Psoas muscle (tissue), 8 donors: Measurements from ENCODE around the gene KCNQ5. TPM values are rescaled to one million over a fixed set of nuclear protein-coding genes. Genes with fewer than 3 reads are reported as not detected.

ENCODE experiments used
- ATAC-seq, 4 donors: fragments of 200-7000 bp; cut with Tn5 transposase; one replicate each; pipeline ENCODE4 v1.9.1; 2020; ENCODE audit warnings: moderate library complexity in 3 of 4, mild to moderate bottlenecking in 2 of 4
- DNase-seq, 2 donors: peaks; one replicate each; pipeline ENCODE4 v3.0.0-alpha.2; 2020
- H3K27ac ChIP-seq: fragments of 200-600 bp; one replicate; pipeline ENCODE4 v1.8.0; 2022
- H3K27me3 ChIP-seq, 3 donors: fragments of 200-600 bp in 1 of 3; one replicate each; pipeline versions ENCODE4 v1.6.1 to v1.8.0; 2013 to 2022; ENCODE audit warnings: low read length in 2 of 3, mild to moderate bottlenecking in 2 of 3, moderate library complexity in 1 of 3; ENCODE audit not compliant: insufficient read depth in 3 of 3
- H3K36me3 ChIP-seq, 2 donors: fragments of 200-600 bp in 1 of 2; one replicate each; pipeline versions ENCODE4 v1.6.1 to v1.8.0; 2013 to 2022; ENCODE audit warnings: low read depth in 1 of 2, mild to moderate bottlenecking in 1 of 2, moderate library complexity in 1 of 2; ENCODE audit not compliant: insufficient read depth in 1 of 2
- H3K4me1 ChIP-seq: fragments of 200-600 bp; one replicate; pipeline ENCODE4 v1.8.0; 2022
- H3K4me3 ChIP-seq: fragments of 200-600 bp; one replicate; pipeline ENCODE4 v1.8.0; 2022; ENCODE audit warnings: mild to moderate bottlenecking
- H3K9me3 ChIP-seq: fragments of 200-600 bp; one replicate; pipeline ENCODE4 v1.8.0; 2022
- WGBS, 3 donors: extraction: QIAGEN DNeasy Blood & Tissue Kit; methylation state at CpG; one replicate each; pipeline versions ENCODE4 v1.1.6 to v1.1.7; 2013; 5-methylcytosine and 5-hydroxymethylcytosine counted together
- intact Hi-C, 2 donors: fragments of 100-400 bp; cut with DNase I; formaldehyde crosslinking; loops; one replicate each; pipeline versions ENCODE4 v1.11.0 to v1.14.2; 2022
- polyA plus RNA-seq, 3 donors: library from polyadenylated mRNA; stranded (reverse); fragments of 200-250 nt; gene quantifications; one replicate each; pipeline ENCODE4 v1.2.3, GENCODE V29; 2013
- total RNA-seq, 4 donors: library from RNA; stranded (reverse); fragmentation: NEBNext Ultra II Directional in 2 of 4; extraction: Animal tissue kit (Norgen Biotek cat#: 25700) in 2 of 4; gene quantifications; one replicate each; pipeline versions ENCODE4 v1.2.1 to v1.2.4, GENCODE V29; 2021 to 2023
- TF ChIP-seq, protein P1 (sequence below): fragments of 200-600 bp; IDR thresholded peaks from one replicate; pipeline ENCODE4 v1.8.0; 2022; ENCODE audit warnings: antibody characterized with exemption
- donor health status: healthy with polysubstance abuse.
- donor health status: DM: no; HTN: no; CAD: no; lungs with moderate emphysema.
- donor health status: Bipolar disorder and iron deficiency.
- donor health status: healthy.
- donor health status: DM: yes; HTN: yes; CAD: no.
- donor health status: DM: no; HTN: no; CAD: no.
- donor health status: DM: no; HTN: no; CAD: no.
- donor health status: DM: yes; HTN: yes; CAD: no.

KCNQ5 gene
- total and polyA plus RNA-seq, 7 donors, result 4.4 to 90.7 (median 25.7) TPM

DNA sequence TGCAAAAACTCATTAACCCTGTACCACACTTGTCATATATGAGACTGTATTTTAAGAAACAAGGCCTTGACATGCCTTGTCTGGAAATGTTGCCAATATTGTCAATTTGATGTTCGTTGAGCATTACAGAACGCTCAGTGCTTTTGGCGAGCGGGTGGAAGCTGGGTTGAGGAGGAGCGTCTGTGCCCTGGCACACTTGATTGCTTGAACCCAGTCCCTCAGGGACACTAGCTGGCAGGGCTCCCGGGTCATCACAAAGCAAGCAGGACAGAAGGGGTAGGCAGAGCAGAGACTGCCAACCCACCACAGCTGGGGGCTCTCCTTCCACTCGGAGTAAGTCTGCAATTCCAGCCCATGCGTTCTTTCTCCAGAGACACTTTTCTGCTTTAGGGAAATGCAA lies 317.1 kb downstream of the KCNQ5 start:
- peak overlapping the region; percentile 39 for H3K27ac ChIP-seq
- peaks cover 10% of the 10 kb centered on the region for H3K4me1 ChIP-seq
- no peaks in the 10 kb centered on the region for H3K27me3 ChIP-seq
- DNase-seq (peak in 1 of 2 donors; percentile 57), ATAC-seq (no peak)
- WGBS, 3 donors, result 54 to 78% (median 74%) methylated on average over 8 of the region's 8 CpGs
- TF ChIP-seq, protein P1, sequence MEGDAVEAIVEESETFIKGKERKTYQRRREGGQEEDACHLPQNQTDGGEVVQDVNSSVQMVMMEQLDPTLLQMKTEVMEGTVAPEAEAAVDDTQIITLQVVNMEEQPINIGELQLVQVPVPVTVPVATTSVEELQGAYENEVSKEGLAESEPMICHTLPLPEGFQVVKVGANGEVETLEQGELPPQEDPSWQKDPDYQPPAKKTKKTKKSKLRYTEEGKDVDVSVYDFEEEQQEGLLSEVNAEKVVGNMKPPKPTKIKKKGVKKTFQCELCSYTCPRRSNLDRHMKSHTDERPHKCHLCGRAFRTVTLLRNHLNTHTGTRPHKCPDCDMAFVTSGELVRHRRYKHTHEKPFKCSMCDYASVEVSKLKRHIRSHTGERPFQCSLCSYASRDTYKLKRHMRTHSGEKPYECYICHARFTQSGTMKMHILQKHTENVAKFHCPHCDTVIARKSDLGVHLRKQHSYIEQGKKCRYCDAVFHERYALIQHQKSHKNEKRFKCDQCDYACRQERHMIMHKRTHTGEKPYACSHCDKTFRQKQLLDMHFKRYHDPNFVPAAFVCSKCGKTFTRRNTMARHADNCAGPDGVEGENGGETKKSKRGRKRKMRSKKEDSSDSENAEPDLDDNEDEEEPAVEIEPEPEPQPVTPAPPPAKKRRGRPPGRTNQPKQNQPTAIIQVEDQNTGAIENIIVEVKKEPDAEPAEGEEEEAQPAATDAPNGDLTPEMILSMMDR, result no peak
- H3K9me3 ChIP-seq, result no peaks in the 10 kb centered on the region
- intact Hi-C loops, result no loop called here
- H3K36me3 ChIP-seq, result no peaks in the 10 kb centered on the region
- no peak overlapping the region for H3K4me3 ChIP-seq

DNA sequence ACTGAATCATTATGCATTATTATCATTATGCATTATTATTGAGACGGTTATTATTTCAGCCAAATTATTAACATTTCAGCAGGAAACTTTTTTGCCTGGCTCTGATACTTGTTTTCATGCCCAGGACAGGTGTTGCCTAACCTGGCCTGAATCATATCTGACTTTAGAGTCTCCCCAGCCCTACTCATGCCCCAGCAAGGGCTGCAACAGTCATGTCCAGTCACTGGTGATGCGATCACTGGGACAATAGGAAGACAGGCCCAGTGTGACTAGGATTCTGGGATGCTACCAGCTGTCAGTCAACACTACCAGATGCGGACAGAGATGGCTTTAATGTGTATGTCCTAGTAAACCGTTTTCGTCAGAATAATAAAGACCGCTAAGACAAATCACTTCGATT lies 318.4 kb downstream of the KCNQ5 start:
- Histone ChIP-seq H3K27ac (peak overlapping the region; percentile 39), H3K27me3 (no peaks in the 10 kb centered on the region), H3K4me3 (no peak overlapping the region), H3K36me3 (no peaks in the 10 kb centered on the region), H3K9me3 (no peaks in the 10 kb centered on the region), H3K4me1 (peaks cover 16% of the 10 kb centered on the region)
- 95 to 96% (median 96%) methylated on average over 7 of the region's 7 CpGs for WGBS, 3 donors
- TF ChIP-seq, protein P1, result no peak
- intact Hi-C loops, result loop anchor here (5.0 to 10.0 kb wide), 3 partner anchors 73 to 318 kb away; partner anchors contain the start of gene KCNQ5 (in 2 of the 2)
- ATAC-seq, result peak; percentile 41 to 83 (median 72)
- no peak for DNase-seq

DNA sequence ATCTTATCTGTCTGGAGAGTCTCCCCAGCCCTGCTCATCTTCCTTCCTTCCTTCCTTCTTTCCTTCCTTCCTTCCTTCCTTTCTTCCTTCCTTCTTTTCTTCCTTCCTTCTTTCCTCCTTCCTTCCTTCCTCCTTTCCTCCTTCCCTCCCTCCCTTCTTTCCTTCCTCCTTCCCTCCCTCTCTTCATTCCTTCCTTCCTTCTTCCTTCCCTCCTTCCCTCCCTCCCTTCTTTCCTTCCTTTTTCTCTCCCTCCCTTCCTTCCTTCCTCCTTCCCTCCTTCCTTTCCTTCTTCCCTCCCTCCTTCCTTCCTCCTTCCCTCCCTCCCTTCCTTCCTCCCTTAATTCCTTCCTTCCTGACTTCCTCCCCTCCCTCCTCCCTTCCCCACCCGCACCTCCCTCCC lies 319.4 kb downstream of the KCNQ5 start:
- DNase-seq (no peak), ATAC-seq (no peak)
- Histone ChIP-seq H3K9me3 (no peaks in the 10 kb centered on the region), H3K27ac (no peak overlapping the region), H3K4me3 (no peak overlapping the region), H3K36me3 (no peaks in the 10 kb centered on the region), H3K4me1 (peaks cover 24% of the 10 kb centered on the region), H3K27me3 (no peaks in the 10 kb centered on the region)
- intact Hi-C loops, result loop anchor here (5.0 to 10.0 kb wide), 3 partner anchors 74 to 319 kb away; partner anchors contain the start of gene KCNQ5 (in 2 of the 2)
- 84 to 93% (median 91%) methylated on average over 1 of the region's 1 CpG for WGBS, 3 donors
- TF ChIP-seq, protein P1, result no peak

DNA sequence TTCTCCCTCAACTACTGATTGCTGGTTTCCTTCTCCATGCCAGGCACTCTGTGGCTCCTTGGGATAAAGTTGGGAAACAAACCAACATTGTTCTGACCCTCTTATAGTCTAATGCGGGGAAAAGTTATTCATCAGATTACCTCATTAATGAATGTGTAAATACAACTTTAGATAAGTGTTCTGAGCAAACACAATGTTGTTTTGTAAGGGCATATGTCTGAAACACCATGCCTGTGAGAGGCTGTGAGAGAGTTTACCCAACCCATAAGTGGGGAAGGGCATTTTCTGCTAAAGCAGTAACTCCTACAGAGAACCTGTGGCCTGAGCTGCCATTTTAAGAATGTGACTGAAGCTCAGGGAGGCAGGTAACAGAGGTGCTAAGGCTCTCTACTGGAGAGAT lies 319.9 kb downstream of the KCNQ5 start:
- Histone ChIP-seq H3K27me3 (no peaks in the 10 kb centered on the region), H3K9me3 (no peaks in the 10 kb centered on the region), H3K4me1 (peaks cover 29% of the 10 kb centered on the region), H3K4me3 (no peak overlapping the region), H3K27ac (peak overlapping the region; percentile 92), H3K36me3 (no peaks in the 10 kb centered on the region)
- intact Hi-C loops, result loop anchor here (5.0 to 10.0 kb wide), 3 partner anchors 74 to 319 kb away; partner anchors contain the start of gene KCNQ5 (in 2 of the 2)
- 89 to 93% (median 90%) methylated on average over 1 of the region's 1 CpG for WGBS, 3 donors
- ATAC-seq, result no peak
- TF ChIP-seq, protein P1, result no peak
- DNase-seq, result no peak

DNA sequence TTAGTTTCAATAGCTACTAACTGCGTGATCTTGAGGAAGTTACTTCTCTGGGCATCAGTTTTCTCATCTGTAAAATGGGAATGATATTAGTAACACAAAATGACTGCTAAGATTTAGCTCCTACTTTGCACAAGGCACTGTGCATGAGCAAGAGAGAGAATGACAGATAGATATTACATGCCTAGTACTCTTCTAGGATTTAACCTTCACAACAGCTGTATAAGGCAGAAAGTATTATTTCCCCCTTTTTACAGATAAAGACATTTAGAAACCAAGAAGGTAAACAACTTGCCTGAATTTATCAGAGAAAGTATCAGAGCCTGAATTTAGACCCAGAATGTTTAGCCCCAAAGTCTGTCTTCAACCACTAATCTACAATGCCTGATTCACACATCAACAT lies 321.8 kb downstream of the KCNQ5 start:
- Histone ChIP-seq H3K4me3 (no peak overlapping the region), H3K9me3 (no peaks in the 10 kb centered on the region), H3K27ac (peak overlapping the region; percentile 92), H3K4me1 (peaks cover 40% of the 10 kb centered on the region), H3K27me3 (no peaks in the 10 kb centered on the region), H3K36me3 (no peaks in the 10 kb centered on the region)
- no peak for DNase-seq
- TF ChIP-seq, protein P1, result no peak
- WGBS, 3 donors, result 89 to 94% (median 92%) methylated on average over 1 of the region's 1 CpG
- no peak for ATAC-seq
- intact Hi-C loops, result loop anchor here (5.0 to 10.0 kb wide), 3 partner anchors 76 to 321 kb away; partner anchors contain the start of gene KCNQ5 (in 2 of the 2)
